Measurements from ENCODE around the gene FOXD4.
"Not testable (repeated sequence)": the region's sequence is repeated elsewhere in the genome, so short reads cannot be mapped to it uniquely, and the experiment has no call there.

- not testable (repeated sequence) for TF ChIP-seq YY1 (IDR thresholded peaks at IDR 0.05; ENCODE audit: extremely low read depth, insufficient replicate concordance, low read depth, low read length); CTCF (IDR thresholded peaks at IDR 0.05 in 2 of 3, conservative IDR thresholded peaks at IDR 0.05 in 1 of 3; ENCODE audit: borderline replicate concordance in 1 of 3, insufficient read depth in 1 of 3, low read depth in 2 of 3, low read length in 2 of 3)
These were observed 33.0 kb upstream of the FOXD4 start for GRCh38 chr9:151173-151572.

All from HCT116 (cell line).